ENCODE data around the gene EML6. TPM values are rescaled to one million over a fixed set of nuclear protein-coding genes. Genes with fewer than 3 reads are reported as not detected.

EML6 gene
- total RNA-seq, 2 experiments from 2014 or later = 1.2 to 1.7 TPM

DNA sequence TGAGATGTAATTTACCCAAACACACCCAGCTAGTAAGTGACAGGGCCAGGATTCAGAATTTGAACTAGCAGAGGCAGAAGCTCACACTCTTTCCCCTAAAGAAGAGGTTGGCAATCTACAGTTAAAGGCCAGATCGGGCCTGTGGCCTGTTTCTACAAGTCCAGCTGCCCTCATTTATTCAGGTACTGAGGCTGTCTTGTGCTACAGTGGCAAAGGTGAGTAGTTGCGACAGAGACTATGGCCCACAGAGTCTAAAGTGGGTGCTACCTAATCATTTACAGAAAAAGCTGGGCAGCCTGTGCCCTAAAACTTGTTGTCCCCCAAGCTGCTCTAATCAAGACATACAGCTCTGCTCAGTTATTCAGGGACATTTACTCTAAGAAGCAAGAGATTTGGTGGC is 240.0 kb downstream of the EML6 start:
- POLR2A ChIA-PET = no interaction called here
- H3K27me3 Mint-ChIP-seq = no peaks in the 10 kb centered on the region

DNA sequence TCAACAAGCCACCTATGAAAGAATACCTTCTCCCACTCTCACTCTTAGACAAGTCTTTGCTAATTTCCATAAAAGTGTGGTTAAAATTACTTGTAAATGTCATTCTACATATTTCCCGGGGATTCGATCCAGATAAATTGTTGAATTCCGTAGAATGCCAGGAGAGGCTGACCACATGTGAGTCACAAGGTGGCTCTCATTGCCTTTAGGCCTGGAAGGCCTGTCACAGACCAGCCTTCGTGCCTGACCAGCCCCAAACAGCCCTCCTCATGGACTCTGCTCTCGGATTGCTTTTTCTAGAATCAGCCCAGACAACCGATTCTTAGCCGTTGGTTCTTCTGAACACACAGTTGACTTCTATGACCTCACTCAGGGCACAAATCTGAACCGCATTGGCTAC is 240.8 kb downstream of the EML6 start:
- ATAC-seq = no peak
- Mint-ChIP-seq H3K27ac (no peak overlapping the region), H3K4me3 (no peak overlapping the region), H3K4me1 (ENCODE audit: low read depth) (peaks cover 20% of the 10 kb centered on the region), H3K9me3 (no peaks in the 10 kb centered on the region), H3K36me3 (ENCODE audit: low read depth) (peaks cover 2% of the 10 kb centered on the region), H3K27me3 (no peaks in the 10 kb centered on the region)
- CTCF ChIA-PET = no interaction called here
- DNase-seq = no peak
- TF ChIP-seq, protein P1, sequence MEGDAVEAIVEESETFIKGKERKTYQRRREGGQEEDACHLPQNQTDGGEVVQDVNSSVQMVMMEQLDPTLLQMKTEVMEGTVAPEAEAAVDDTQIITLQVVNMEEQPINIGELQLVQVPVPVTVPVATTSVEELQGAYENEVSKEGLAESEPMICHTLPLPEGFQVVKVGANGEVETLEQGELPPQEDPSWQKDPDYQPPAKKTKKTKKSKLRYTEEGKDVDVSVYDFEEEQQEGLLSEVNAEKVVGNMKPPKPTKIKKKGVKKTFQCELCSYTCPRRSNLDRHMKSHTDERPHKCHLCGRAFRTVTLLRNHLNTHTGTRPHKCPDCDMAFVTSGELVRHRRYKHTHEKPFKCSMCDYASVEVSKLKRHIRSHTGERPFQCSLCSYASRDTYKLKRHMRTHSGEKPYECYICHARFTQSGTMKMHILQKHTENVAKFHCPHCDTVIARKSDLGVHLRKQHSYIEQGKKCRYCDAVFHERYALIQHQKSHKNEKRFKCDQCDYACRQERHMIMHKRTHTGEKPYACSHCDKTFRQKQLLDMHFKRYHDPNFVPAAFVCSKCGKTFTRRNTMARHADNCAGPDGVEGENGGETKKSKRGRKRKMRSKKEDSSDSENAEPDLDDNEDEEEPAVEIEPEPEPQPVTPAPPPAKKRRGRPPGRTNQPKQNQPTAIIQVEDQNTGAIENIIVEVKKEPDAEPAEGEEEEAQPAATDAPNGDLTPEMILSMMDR (IDR thresholded peaks at IDR 0.05) = no peak
- POLR2A ChIA-PET = no interaction called here
- intact Hi-C loops (cut with micrococcal nuclease) = no loop called here

More for the DNA sequence above, 240.0 kb downstream of the EML6 start:
- Mint-ChIP-seq H3K27ac (no peak overlapping the region), H3K4me1 (ENCODE audit: low read depth) (peaks cover 20% of the 10 kb centered on the region), H3K9me3 (no peaks in the 10 kb centered on the region), H3K4me3 (no peak overlapping the region), H3K36me3 (ENCODE audit: low read depth) (peaks cover 2% of the 10 kb centered on the region)
- TF ChIP-seq, protein P1 (IDR thresholded peaks at IDR 0.05) = no peak
- DNase-seq (no peak), ATAC-seq (no peak)
- intact Hi-C loops (cut with micrococcal nuclease) = no loop called here
- CTCF ChIA-PET = interaction anchor here (1.1 kb wide), 1 partner anchor 31 kb away, joined by 3 read pairs; no protein-coding TSS in a partner anchor

DNA sequence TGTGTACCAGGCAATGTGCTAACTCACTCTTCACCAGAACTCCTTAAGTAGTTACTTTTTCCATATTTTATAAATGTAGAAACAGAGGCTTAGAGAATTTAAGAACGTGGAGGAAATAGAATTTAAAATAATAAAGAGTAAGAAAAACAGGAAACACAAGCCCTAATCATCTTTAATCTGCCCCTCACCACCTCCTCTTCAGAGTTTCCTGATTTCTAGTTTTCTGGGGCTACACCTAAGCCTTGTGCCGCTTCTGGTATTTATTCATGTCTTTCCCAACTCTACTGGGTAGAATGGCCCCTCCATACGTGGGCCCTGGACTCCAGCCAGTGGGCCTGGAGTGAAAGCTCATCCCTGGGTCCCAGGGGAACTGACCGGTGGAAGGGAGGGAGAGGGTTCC is 241.4 kb downstream of the EML6 start:
- DNase-seq (no peak), ATAC-seq (no peak)
- TF ChIP-seq, protein P1 (IDR thresholded peaks at IDR 0.05) = no peak
- Mint-ChIP-seq H3K9me3 (no peaks in the 10 kb centered on the region), H3K27ac (no peak overlapping the region), H3K4me1 (ENCODE audit: low read depth) (peaks cover 20% of the 10 kb centered on the region), H3K27me3 (no peaks in the 10 kb centered on the region), H3K36me3 (ENCODE audit: low read depth) (peaks cover 4% of the 10 kb centered on the region), H3K4me3 (no peak overlapping the region)
- intact Hi-C loops (cut with micrococcal nuclease) = no loop called here
- CTCF ChIA-PET = no interaction called here
- POLR2A ChIA-PET = no interaction called here

DNA sequence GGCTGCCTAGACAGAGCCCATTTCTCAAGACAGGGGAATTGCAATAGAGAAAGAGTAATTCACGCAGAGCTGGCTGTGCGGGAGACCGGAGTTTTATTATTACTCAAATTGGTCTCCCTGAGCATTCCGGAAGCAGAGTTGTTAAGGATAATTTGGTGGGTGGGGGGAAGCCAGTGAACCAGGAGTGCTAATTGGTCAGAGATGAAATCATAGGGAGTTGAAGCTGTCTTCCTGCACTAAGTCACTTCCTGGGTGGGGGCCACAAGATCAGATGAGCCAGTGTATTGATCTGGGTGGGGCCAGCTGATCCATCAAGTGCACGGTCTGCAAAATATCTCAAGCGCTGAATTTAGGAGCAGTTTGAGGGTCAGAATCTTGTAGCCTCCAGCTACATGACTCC is 242.0 kb downstream of the EML6 start:
- peaks cover 21% of the 10 kb centered on the region for H3K4me1 Mint-ChIP-seq (ENCODE audit: low read depth)
- DNase-seq (no peak), ATAC-seq (no peak)
- H3K27ac Mint-ChIP-seq = no peak overlapping the region
- no peaks in the 10 kb centered on the region for H3K9me3 Mint-ChIP-seq
- intact Hi-C loops (cut with micrococcal nuclease) = no loop called here
- POLR2A ChIA-PET = no interaction called here
- H3K27me3 Mint-ChIP-seq = no peaks in the 10 kb centered on the region
- H3K36me3 Mint-ChIP-seq (ENCODE audit: low read depth) = peaks cover 9% of the 10 kb centered on the region
- TF ChIP-seq, protein P1 (IDR thresholded peaks at IDR 0.05) = no peak
- H3K4me3 Mint-ChIP-seq = no peak overlapping the region
- CTCF ChIA-PET = no interaction called here

DNA sequence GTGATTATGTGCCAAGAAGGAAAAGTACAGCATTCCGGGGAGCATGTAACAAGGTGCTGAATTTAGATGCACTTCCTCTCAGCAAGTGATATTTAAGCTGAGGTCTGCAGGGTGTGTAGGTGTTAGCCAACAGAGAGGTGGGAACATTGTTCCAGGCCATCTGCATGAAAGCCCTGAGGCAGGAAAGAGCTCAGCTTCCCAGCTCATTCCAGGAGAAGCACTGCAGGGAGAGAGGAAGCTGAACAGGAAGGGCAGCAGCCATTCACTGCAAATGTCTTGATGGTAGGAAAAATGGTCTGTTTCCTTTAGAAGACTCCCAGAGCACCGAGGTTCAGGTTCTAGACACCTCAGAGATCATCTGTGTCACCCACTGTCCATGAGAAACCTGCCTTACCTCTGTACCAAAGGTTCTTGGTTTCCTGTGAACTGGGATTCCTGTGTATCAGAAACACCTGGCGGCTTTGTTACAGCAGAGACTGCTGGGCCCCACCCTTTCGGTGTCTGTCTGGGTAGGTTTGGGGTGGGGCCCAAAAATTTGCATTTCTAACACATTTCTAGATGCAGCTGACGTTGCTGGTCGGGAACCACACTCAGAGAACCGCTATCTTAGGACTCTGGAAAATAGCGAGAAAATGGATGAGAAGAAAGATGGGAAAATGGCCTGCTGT is 242.8 kb downstream of the EML6 start:
- Mint-ChIP-seq H3K27ac (no peak overlapping the region), H3K36me3 (ENCODE audit: low read depth) (peaks cover 11% of the 10 kb centered on the region), H3K9me3 (no peaks in the 10 kb centered on the region), H3K27me3 (no peaks in the 10 kb centered on the region), H3K4me3 (no peak overlapping the region), H3K4me1 (ENCODE audit: low read depth) (peaks cover 30% of the 10 kb centered on the region)
- POLR2A ChIA-PET = interaction anchor here (0.6 to 1.0 kb wide), 2 partner anchors 11 to 153 kb away, joined by 3 read pairs; no protein-coding TSS in a partner anchor
- ATAC-seq = no peak
- CTCF ChIA-PET = interaction anchor here (0.9 kb wide), 1 partner anchor 202 kb away, joined by 3 read pairs; no protein-coding TSS in a partner anchor
- no peak for DNase-seq
- TF ChIP-seq, protein P1 (IDR thresholded peaks at IDR 0.05) = no peak
- intact Hi-C loops (cut with micrococcal nuclease) = no loop called here

Data from activated CD8-positive, alpha-beta T cell treated with anti-CD3 and anti-CD28 coated beads for 36 hours (primary cell).